Left forelimb (tissue), 1 donor: Measurements from ENCODE around the gene LPAR5.

Source experiments
- DNase-seq: peaks from one replicate; pipeline ENCODE4 v3.0.0-alpha.2; 2018; ENCODE audit warnings: low spot score

LPAR5 gene

DNA sequence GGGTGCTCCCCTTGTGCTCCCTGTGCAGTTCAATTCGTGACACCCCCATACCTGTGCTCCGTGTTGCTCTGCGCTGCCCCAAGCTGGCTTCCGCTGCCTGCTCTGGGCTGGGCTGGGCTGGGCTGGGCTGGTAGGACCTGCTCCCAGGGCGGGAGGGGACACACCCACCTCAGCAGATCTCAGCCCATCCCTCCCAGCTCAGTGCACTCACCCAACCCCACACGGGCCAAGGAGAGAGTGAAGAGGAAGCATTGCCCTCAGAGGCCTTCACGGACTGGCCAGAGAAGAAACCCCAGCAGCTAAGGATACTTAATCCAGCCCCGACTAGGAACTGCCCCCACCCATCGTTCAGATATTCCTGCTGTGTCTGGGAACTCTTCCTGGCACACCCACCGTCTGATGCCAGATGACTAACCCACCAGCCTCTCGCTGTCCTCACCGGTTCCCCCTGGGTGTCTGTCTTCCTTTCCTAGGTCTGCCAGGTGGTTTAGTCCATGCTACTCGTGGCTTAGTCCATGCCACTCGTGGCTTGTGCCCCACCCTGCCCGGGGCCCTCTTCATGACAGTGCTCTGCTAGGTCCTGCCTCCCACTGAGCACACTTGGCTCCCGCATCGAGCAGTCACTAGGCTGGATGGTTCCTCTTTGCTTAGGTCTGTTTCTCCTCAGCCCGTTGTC, at the start of gene LPAR5:
LPAR5 (minus strand) TSS at position 104 of the 676 bp plus-strand sequence. CDS start 14,711 bp downstream, outside the sequence.
- no peak for DNase-seq

DNA sequence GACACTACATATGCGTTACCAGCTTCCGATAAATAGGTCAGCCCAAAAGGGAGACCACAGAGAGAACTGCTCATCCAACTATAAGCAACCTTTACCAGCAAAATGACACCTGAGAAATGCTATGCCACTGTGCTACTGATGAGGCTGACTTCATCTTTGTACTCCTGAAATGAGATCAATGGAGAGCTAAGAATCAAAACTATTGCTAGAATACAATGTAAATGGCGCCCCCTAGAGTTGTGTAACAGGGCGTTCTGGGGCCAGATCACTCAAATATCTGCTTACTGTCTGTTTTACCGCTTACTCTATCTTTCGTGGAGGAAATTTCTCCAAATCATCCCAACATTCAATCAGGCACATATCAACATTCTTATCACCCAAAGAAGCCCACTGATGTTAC, 48.9 kb upstream of the LPAR5 start:
- no peak for DNase-seq

DNA sequence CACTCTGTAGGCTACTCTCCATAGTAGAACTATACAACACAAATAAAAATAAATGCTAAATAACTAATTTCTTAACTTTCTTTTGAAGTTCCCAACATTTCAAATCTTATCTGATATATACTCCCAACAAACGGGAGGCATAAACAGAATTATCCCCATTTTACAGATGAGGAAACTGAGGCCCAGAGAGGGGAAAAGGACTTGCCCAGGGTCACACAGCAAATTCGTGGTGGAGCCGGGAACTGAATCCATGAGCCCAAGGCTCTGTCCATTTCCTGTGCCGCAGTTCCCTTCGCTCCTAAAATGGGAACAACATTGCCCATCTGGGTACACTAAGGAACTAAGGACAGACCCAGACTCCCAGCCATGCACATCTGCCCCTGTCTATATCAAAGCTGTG, 41.2 kb upstream of the LPAR5 start:
- DNase-seq, result no peak

DNA sequence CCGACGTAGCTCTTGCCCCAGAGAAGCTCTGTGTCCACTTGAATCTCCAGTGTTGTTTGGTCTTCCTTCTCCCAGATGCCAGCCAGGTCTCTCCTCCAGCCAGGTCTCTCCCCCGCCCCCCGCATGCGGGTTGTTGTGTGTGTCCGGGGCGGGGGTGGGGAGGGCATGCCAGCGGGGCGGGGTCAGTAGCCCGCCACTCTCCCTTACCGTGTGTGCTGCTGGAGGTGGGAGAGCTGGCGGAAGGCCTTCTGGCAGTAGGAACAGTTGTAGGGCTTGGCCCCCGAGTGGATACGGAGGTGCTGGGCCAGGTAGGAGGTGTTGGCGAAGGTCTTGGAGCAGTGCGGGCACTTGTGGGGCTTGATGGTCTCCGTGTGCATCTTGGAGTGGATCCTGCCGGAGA, 36.4 kb upstream of the LPAR5 start:
- DNase-seq, result no peak

DNA sequence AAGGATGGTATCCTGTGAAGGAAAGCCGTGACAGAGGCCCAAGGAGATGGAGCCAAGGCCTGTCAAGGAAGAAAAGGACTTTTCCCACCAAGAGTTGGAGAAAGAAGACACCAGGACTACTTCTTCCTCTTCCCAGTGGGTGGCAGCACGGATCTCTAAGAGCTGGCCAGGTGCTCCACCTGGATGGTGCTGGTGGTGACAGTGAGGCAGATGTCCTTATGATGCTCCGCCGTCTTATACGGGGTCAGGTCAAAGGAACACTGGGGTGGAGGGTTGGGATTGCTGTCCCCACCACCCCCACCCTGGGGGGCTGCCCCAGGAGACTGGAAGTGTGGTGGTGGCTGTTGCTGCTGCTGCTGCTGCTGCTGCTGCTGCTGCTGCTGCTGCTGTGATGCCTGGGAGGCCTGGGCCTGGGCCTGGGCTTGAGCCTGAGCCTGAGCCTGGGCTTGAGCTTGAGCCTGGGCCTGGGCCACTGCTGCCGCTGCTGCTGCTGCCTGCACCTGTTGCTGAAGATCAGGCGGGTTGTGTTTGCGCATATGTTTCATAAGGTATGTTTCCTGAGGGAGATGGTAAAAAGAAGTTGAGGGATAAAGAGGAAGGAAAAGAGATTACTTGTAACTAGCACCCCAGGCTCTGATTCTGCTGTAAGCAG, 31.9 kb upstream of the LPAR5 start:
- no peak for DNase-seq

DNA sequence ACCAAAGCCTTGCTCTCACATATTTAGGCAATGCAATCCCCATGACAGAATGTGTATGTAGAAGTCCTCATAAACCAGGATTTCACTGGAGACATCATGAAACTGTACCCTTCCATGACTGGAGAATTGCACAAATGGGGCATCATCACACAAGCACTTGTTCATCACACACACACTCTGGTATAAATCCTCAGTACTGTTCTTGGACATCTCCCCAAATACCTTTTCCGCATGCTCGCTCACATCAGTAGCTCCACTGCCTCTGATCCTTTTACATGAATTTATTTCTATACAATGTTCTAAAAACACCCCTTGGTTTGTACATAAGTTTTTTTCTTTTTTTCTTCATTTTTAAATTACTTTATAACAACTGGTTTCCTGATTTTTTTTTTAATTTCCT, 30.5 kb upstream of the LPAR5 start:
- no peak for DNase-seq

DNA sequence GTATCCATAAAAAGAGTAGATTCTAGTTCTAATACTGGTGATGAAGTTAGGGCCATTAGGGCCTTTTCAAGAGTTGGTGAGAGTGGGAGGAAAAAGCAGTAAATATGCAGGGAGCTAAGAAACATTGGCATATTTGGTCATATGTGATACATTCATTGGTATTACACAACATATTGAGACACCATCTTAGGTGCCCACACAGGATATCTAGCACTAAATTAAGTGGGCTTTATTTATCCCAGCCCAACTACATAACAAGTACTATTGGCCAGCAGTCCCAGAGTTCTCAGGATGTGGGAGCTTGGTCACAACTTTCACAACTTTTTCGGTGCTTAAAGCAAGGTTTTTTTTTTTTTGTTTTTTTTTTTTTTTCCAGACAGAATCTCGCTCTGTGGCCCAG, 29.1 kb upstream of the LPAR5 start:
- no peak for DNase-seq

DNA sequence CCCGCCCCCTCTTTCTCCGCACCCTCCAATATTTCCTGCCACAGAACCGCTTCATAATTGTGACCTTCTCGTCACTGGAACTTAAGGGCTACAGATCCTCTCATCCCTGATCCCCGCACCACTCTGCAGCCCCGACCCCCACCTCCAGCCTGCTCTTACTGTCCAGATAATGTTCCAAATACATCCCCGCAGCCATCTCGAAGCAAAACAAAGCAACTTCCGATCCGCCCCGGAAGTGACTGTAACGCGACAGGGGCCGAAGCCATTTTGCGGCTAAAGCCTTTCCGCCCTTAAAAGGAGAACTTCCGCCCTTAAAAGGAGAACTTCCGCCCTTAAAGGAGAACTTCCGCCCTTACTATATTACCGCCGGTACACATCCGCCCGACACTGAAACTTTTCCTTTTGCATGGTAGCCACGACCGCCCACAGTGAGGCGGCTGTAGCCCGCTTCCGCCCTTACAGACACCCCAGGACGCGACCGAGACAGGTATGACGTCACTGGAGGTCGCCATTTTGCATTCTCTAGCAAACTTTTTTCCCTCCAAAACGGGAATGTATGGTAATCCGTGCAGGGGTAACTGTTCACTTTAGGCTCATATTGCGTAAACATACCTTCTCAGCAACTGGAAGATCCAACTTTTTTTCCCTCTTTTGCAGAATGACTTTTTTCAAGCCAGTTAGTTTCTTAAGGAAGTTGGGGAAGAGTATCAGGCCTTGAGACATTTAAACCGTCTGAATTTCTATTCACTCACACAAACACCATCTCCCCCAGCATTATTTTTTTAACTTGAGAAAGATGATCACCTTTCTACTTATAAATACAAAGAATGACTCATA, 27.4 kb upstream of the LPAR5 start, which contains the start of gene ING4:
ING4 (minus strand) TSS at position 214 of the 837 bp plus-strand sequence; CDS start at position 196, 18 bp downstream.
- peak; percentile 96 for DNase-seq

DNA sequence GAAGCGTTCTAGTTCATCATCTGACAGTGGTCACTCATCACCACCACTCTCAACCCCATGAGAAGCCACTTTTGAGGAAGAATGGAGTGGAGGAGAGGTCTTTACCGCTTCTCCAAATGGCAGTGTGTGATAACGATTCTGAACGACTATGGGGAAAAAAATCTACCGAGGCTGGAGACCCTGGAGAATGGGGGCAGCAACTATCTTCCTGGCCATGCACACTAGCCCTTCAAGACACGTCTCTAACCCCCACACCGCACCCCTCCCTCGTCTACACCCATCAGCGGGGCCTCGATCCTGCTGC, 26.8 kb upstream of the LPAR5 start:
- DNase-seq, result no peak

DNA sequence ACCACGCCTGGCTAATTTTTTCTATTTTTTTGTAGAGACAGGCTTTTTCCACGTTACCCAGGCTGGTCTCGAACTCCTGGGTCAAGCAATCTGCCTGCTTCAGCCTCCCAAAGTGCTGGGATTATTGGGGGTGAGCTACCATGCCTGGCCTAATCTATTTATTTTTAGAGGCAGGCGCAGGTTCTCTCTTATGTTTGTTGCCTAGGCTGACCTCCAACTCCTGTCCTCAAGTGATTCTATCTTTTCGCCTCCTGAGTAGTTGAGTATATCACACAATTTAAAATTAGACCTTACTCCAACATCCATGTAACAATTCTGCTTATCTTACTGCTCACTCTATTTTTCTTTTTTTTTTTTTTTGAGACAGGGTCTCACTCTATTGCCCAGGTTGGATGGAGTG, 18.2 kb upstream of the LPAR5 start:
- DNase-seq, result no peak

DNA sequence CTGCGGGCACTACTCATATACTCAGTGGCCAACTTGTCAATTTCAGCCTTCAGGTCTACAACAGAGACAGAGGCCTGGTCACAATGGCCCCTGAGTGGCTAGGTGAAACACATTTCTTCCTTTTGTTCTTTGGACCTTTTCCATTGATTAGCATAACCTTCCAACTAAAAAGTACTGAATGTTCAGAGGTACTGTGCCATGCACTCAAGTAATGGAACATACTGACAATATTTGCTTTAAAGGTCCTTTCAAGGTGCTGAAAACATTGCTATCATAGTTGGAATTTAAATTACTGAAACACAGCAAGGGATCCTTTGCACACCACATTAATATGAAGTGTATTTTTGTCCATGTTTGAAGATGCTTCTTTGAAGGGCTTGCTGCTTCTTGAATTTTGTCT, 17.6 kb upstream of the LPAR5 start:
- no peak for DNase-seq

DNA sequence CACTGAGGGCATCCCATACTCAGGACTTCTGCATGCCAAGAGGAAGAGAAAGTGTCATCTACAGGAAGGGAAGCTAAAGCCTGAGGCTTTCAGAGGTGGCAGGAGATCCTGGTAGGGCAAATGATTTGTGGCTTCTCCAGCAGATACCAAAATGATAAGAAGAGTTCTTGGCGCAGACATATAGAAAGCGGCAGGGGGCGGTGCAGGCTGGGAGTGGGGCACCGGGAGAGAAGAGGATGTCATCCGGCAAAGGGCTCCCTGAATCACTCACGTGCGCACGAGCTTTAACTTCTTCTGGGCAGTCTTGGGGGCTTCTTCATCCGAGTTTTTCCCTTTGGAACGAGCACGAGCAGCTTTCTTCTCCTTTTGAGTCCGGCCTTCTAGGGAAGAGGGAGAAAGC, 16.6 kb upstream of the LPAR5 start:
- DNase-seq, result no peak

DNA sequence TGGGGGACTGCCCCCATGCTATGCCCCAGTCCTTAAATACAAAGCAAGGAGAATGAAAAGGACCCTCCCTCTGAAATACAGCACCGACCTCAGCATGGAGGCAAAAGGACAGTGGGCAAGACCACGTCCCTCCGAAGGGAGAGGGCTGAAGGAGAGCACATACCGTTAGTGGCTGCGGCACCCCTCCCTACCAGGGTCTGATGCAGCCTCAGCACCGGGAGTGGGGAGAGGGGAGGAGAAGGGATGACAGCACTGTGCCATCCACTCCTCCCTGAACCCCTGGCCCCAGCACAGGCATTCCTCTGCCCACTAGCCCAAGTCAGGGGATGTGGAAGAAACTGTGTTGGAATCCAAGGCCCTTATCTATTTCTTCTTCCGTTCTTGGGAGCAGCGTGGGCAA, 15.1 kb upstream of the LPAR5 start:
- no peak for DNase-seq

DNA sequence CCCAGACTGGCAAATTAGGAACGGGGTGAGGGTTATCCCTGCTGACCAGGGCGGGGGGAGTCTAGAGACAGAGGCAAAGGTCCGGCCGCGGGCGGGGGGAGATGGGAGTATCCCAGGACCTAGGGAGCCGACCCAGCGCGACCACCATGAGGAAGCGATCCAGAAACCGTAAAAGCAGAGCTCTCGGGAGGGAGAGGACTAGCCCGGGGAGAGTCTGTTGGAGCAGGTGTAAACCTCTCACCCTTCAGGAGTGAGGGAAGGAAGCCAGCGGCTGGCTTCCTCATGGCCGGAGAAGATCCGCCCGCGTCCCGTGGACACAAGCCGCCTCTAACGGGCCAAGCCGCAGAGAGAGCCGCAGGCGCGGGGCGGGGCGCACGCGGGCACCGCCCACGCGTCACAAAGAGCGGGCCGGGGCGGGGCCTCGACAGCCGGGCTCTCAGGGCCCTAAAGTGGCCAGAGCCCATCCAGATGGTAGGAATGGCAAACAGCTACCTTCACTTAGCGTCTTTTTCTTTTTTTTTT, 11.4 kb upstream of the LPAR5 start, which contains the start of gene ACRBP:
ACRBP (minus strand) TSS at position 350 of the 522 bp plus-strand sequence; CDS start at position 284, 66 bp downstream.
- no peak for DNase-seq

DNA sequence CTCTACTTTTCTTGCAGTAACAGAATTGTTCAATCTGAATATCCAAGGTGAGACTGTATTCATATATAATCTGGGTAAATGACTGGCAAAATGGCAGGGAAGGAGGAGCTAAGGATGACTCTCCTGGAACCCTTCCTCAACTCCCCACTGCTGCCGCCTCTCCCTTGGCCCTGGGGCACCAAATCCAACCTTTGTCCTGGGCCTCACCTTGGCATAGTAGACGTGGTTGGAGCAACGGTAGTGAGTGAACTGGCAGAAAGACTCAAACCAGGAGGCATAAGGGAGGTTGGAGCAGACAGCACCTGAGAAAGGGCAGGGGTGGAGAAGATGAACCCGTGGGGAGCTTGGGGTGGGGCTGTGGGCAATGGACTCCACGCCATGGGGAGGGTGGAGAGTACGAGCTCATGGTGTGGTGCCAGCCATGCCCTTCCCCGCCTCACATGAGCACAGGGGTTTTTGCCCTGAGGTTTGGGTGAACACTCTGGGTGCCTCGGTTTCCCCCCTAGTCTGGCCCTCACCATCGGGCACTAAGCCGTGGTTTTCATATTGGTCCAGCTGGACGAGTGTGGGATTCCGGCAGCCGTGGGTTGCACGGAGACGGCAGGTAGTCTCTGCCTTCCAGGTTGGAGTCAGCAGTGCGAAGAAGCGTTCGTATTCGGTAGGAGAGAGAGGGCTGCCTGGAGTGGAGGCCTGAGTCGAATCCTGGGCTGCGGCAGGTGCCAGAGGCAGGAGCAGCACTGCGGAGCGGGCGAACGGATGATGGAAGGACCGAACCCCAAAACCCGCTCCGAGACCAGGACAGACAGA, 10.7 kb upstream of the LPAR5 start:
- DNase-seq, result no peak

DNA sequence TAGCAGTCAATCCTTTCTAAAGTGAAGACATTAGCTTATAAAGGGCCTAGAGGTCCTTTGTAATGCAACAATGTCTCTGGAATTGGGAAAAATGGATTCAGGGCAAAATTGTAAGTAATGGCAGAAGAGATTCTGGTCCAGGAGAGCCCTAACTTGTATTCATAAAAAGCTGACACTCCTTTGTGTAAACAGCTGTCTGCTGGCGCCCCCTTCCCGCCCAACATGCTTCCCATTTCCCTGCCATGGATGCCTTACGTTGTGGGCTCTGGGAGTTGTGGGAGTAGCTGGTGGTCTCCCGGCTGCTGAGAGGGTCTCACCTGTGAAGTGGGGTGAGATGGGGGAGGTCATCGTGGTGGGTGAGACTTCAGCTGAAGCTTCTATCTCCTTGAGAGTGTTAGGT, 9.1 kb upstream of the LPAR5 start:
- DNase-seq, result no peak

DNA sequence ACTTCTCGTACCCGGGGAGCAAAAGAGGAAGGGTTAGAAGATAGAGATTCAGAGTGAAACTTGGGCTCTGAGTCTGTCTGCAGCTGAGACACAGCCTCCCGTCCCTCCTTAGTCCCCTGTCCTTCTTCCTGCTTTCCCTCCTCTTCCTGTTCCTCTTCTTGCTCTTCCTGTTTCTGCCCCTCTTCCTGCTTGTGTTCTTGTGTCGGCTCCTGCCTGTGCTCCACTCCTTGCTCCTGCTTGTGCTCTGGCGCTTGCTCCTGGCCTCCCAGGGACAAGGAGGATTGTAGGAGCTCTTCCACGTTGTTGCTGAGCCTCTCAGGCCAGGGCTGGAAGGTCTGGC, 8.5 kb upstream of the LPAR5 start:
- DNase-seq, result no peak

DNA sequence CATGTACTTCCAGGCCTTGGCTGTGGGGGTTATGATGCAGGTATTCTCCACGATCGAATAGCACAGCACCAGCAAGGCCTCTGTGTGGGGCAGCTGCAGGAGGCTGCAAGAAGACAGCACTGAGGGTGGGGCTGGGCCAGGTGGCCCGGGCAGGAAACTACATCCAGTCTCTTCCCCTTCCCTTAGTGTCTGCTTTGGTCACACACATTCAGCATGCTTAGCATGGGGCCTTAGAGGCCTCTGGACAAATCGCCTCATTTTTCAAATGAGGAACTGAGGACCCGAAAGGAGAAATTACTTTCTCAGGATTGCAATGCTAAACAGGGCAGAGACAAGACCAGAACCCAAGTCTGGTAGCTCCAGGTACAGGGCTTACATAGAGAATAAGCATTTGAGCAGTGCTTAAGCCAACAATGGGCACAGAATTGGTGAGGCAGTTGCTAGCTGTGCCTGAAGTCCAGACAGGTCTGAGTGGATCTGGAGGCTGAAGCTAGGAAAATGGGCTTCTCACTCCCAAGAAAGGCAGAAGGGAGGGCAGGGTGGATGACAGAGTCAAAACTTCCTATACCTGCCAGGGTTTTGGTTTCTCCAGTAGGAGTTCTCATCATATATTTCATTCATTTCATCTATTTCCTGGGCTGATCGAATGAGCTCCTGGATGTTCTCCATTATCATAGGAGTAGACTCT, 8.0 kb upstream of the LPAR5 start:
- no peak for DNase-seq

DNA sequence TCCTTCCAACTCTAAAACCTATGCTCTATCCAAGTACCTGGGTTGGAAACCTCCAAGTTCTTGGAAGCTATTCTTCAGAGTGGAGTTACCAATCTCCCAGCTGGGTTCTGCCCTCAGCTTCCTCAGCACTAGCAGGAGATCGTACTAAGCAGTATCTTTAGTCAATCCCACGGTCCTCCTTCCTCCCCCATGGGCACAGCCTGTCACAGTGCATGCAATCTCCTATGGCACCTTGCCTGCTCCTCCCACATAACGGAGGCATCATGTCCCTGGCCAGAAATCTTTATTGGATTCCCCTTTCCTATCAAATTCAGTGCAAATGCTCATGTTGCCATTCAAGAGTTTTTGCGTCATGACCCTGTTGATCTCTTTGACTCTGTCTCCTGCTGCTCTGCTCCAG, 5.4 kb upstream of the LPAR5 start:
- DNase-seq, result no peak

DNA sequence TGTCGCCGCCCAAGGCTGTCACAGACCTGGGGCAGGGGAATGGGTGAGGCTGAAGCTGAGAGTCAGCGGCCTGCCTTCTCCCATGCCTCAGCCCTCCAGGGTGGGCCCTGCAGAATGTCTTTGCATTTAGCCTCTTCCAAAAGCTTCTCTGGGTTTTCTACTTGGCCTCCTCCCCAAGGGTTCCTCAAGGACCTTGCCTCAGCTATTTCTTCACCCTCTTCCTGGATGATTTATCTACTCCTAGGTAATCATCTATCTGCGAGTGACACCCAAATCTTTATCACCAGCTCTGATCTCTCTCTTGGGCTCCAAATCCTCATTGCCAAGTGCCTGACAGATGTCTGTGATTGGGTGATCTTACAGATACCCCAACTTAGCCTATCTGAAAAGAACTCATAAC, 4.7 kb upstream of the LPAR5 start:
- no peak for DNase-seq

DNA sequence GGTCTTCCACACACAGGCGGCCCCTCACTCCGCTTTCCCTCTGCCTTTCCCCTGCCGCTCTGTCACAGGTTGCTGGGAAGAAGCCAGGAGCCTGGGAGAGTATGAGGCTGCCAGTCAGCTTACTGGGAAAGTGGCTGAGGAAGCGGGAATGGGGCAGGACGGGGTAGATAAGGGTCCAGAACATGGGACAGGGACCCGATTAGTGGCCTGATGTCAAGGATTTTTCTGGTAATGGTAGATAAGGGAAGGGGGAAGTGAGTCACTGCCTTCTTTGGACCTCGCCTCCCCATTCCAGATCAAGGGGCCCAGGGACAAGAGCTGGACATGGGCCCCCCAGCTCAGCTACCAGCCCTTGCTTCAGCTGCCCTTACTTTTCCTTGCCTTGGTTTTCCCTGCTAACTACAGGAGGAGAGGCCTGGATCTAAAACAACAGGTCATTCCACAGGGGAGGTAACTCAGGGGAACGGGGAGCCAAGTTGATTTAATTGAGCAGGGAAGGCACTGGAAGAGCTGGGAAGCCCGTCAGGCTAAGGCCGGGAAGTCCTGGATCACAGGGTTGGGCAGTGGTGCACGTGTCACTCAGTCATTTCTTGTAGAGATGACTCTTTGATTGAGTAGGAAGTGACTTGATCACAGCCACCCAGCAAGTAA, 3.5 kb upstream of the LPAR5 start:
- no peak for DNase-seq
